LNCAP (cell line): Measurements from ENCODE around the gene TFRC.

Source experiments
- CTCF ChIP-seq: fragments of 450-650 bp; IDR thresholded peaks from 2 replicates; pipeline ENCODE4 v1.5.1; 2017; ENCODE audit warnings: mild to moderate bottlenecking

Gene TFRC

GRCh38 chr3:196072313-196072712 is 9.6 kb downstream of the TFRC start:
- TF ChIP-seq CTCF = no peak

GRCh38 chr3:196067439-196067838 is 14.5 kb downstream of the TFRC start:
- TF ChIP-seq CTCF = no peak

GRCh38 chr3:196063971-196064370 is 17.9 kb downstream of the TFRC start:
- no peak for TF ChIP-seq CTCF

- no peak for TF ChIP-seq CTCF
Measured at GRCh38 chr3:196063456-196063855, 18.4 kb downstream of the TFRC start.

GRCh38 chr3:196063049-196063448 is 18.8 kb downstream of the TFRC start:
- no peak for TF ChIP-seq CTCF

- TF ChIP-seq CTCF = no peak
Measured at GRCh38 chr3:196060834-196061233, 21.1 kb downstream of the TFRC start.

GRCh38 chr3:196057760-196058331 is 24.0 kb downstream of the TFRC start:
- no peak for TF ChIP-seq CTCF

- no peak for TF ChIP-seq CTCF
Measured at GRCh38 chr3:196055683-196056270, 26.1 kb downstream of the TFRC start.
